ENCODE measurements around the gene CHN2.

The CHN2 gene

DNA sequence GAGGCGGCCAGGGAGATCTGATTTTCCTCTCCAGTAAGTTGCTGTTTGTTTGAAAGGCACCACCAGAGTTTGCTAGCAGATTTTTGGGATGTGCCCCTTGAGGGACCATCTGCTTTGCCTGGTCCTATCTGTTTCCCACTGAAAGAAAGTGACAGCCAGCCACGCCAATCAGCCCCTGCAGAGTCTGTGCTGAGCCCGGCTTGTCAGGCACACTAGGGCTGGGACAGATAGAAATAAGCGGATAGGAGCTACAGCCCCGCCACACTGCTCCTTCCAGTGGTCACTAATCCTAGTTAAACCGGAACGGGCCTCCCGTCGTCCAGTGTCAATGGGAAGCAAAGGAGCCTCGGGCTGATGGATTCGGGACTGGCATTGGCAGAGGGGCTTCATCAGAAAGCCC, 207.2 kb downstream of the CHN2 start:
- TF ChIP-seq, protein P1, sequence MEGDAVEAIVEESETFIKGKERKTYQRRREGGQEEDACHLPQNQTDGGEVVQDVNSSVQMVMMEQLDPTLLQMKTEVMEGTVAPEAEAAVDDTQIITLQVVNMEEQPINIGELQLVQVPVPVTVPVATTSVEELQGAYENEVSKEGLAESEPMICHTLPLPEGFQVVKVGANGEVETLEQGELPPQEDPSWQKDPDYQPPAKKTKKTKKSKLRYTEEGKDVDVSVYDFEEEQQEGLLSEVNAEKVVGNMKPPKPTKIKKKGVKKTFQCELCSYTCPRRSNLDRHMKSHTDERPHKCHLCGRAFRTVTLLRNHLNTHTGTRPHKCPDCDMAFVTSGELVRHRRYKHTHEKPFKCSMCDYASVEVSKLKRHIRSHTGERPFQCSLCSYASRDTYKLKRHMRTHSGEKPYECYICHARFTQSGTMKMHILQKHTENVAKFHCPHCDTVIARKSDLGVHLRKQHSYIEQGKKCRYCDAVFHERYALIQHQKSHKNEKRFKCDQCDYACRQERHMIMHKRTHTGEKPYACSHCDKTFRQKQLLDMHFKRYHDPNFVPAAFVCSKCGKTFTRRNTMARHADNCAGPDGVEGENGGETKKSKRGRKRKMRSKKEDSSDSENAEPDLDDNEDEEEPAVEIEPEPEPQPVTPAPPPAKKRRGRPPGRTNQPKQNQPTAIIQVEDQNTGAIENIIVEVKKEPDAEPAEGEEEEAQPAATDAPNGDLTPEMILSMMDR (conservative IDR thresholded peaks at IDR 0.05; ENCODE audit: low read depth, low read length), result no peak
- H3K9ac ChIP-seq, result no peak overlapping the region
- H3K4me2 ChIP-seq, result no peak overlapping the region
- no peaks in the 10 kb centered on the region for H4K20me1 ChIP-seq (ENCODE audit: insufficient read depth)
- H3K27me3 ChIP-seq (ENCODE audit: insufficient read depth, low read depth), result no peaks in the 10 kb centered on the region
- no peak overlapping the region for H2AFZ ChIP-seq (ENCODE audit: low read depth)
- H3K36me3 ChIP-seq (ENCODE audit: insufficient read depth), result no peaks in the 10 kb centered on the region
- H3K4me1 ChIP-seq (ENCODE audit: low read depth, poor library complexity, severe bottlenecking), result peaks cover 14% of the 10 kb centered on the region
- no peaks in the 10 kb centered on the region for H3K79me2 ChIP-seq (ENCODE audit: insufficient read depth, low read depth)
- H3K27ac ChIP-seq, result no peak overlapping the region
- H3K4me3 ChIP-seq (IDR thresholded peaks at IDR 0.05; ENCODE audit: insufficient read depth, low read depth, low read length), result no peak overlapping the region

DNA sequence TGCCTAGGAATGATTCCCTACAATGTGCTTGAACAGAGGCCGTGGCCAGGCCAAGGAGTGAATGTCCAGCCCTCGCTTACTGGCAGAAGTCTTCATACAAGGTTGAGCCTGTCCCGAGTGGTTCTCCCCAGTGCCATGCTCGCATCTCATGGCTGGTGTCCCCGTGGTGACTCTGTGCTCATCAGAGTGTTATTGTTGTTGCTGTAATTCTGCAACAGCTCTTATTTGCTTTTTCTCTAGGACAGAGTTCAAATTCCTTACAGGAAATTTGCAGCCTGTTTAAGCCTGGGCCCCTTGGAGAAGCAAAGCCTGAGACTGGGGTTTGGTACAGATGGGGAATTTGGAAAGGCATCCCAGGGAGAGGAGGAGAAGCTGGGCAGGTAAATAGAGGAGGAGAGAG, 211.3 kb downstream of the CHN2 start:
- no peaks in the 10 kb centered on the region for H3K27me3 ChIP-seq (ENCODE audit: insufficient read depth, low read depth)
- H3K36me3 ChIP-seq (ENCODE audit: insufficient read depth), result no peaks in the 10 kb centered on the region
- H3K79me2 ChIP-seq (ENCODE audit: insufficient read depth, low read depth), result no peaks in the 10 kb centered on the region
- H3K4me2 ChIP-seq, result no peak overlapping the region
- no peaks in the 10 kb centered on the region for H3K4me1 ChIP-seq (ENCODE audit: low read depth, poor library complexity, severe bottlenecking)
- H3K4me3 ChIP-seq (IDR thresholded peaks at IDR 0.05; ENCODE audit: insufficient read depth, low read depth, low read length), result no peak overlapping the region
- H4K20me1 ChIP-seq (ENCODE audit: insufficient read depth), result no peaks in the 10 kb centered on the region
- H3K9ac ChIP-seq, result no peak overlapping the region
- H3K27ac ChIP-seq, result no peak overlapping the region
- H2AFZ ChIP-seq (ENCODE audit: low read depth), result no peak overlapping the region
- TF ChIP-seq, protein P1 (conservative IDR thresholded peaks at IDR 0.05; ENCODE audit: low read depth, low read length), result no peak

DNA sequence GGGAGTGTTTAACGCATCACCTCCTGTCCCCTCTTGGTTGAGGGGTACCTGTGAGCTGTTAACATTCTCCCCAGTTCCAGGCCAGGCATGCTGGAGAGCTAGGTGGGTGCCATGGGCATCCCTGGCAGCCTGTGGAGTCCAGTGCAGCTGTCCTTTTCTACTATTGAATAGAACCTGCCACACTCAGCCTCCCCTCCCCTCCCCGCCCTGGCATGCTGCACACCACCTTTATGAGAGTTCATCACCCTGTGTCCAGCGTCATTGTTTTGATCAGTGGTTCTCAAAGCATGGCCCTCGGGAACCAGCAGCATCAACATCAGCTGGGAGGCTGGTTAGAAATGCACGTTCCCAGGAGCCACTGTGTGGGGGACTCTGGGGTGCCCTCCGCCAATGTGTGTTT, 211.8 kb downstream of the CHN2 start:
- Histone ChIP-seq H3K9ac (no peak overlapping the region), H3K36me3 (ENCODE audit: insufficient read depth) (no peaks in the 10 kb centered on the region), H3K4me1 (ENCODE audit: low read depth, poor library complexity, severe bottlenecking) (no peaks in the 10 kb centered on the region), H3K27me3 (ENCODE audit: insufficient read depth, low read depth) (no peaks in the 10 kb centered on the region), H3K4me3 (IDR thresholded peaks at IDR 0.05; ENCODE audit: insufficient read depth, low read depth, low read length) (no peak overlapping the region), H4K20me1 (ENCODE audit: insufficient read depth) (no peaks in the 10 kb centered on the region), H2AFZ (ENCODE audit: low read depth) (no peak overlapping the region), H3K27ac (no peak overlapping the region), H3K79me2 (ENCODE audit: insufficient read depth, low read depth) (no peaks in the 10 kb centered on the region), H3K4me2 (no peak overlapping the region)
- TF ChIP-seq, protein P1 (conservative IDR thresholded peaks at IDR 0.05; ENCODE audit: low read depth, low read length), result no peak

DNA sequence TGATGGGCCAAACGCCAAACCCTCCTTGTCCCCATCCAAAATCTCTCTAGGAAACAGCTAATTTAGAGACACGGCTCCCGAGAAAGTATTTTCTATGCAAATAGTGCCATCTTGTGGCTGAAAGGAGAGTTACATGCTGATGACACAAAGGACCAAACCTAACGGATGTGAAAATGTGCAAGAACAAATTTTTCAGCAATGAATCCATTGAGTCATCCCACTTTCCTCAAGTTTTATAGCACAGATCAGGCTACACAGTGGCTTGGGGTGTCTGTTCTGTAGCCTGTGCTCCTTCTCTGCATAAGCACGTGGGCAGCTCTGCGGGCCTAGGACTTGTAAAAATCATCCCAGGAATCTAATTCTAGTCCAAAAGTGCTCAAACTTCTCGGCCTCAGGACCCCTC, 214.3 kb downstream of the CHN2 start:
- TF ChIP-seq, protein P1 (conservative IDR thresholded peaks at IDR 0.05; ENCODE audit: low read depth, low read length), result peak; percentile 97
- H3K4me2 ChIP-seq, result no peak overlapping the region
- H2AFZ ChIP-seq (ENCODE audit: low read depth), result no peak overlapping the region

More for the DNA sequence above, 214.3 kb downstream of the CHN2 start:
- H3K27ac ChIP-seq, result no peak overlapping the region
- no peak overlapping the region for H3K4me3 ChIP-seq (IDR thresholded peaks at IDR 0.05; ENCODE audit: insufficient read depth, low read depth, low read length)
- no peaks in the 10 kb centered on the region for H3K79me2 ChIP-seq (ENCODE audit: insufficient read depth, low read depth)
- H3K4me1 ChIP-seq (ENCODE audit: low read depth, poor library complexity, severe bottlenecking), result no peaks in the 10 kb centered on the region
- H3K36me3 ChIP-seq (ENCODE audit: insufficient read depth), result no peaks in the 10 kb centered on the region
- no peak overlapping the region for H3K9ac ChIP-seq
- no peaks in the 10 kb centered on the region for H3K27me3 ChIP-seq (ENCODE audit: insufficient read depth, low read depth)
- no peaks in the 10 kb centered on the region for H4K20me1 ChIP-seq (ENCODE audit: insufficient read depth)

All from KMS-11 (cell line).